ELR (cell line): ENCODE measurements around the gene PTPRQ.

Source experiments
- DNase-seq: peaks from one replicate; pipeline ENCODE4 v3.0.0-alpha.2; 2015; ENCODE audit warnings: low read depth

Gene PTPRQ

DNA sequence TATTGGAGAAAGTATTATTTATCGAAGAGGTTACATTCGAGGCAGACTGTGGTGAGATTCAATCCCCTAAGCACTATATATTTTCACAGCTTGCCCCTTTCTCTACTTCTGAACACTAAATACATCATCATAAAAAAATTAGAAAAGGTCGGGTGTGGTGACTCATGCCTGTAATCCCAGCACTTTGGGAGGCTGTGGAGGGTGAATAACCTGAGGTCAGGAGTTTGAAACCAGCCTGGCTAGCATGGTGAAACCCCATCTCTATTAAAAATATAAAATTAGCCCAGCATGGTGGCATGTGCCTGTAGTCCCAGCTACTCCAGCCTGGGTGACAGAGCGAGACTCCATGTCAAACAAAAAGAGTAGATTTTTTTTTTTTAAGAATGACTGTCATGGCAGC is 192.8 kb downstream of the PTPRQ start:
- peak; percentile 40 for DNase-seq

DNA sequence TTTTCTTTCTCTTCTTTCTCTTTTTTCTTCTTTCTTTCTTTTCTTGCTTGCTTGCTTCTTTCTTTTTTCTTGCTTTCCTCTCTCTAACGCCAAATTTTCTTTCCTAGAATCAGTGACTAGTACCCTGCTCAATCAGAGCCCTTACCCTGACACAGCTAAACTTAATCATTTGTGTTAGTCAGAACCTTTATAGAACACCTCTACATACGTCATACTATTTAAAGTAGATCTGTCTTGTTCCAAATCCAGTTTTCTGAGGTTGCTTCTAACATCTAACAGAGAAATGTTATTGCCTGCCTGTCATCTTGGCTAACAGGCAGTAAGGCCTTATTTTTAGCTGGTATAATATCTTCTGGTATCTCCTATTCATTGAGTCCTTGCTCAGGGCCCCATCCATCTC is 197.9 kb downstream of the PTPRQ start:
- no peak for DNase-seq

DNA sequence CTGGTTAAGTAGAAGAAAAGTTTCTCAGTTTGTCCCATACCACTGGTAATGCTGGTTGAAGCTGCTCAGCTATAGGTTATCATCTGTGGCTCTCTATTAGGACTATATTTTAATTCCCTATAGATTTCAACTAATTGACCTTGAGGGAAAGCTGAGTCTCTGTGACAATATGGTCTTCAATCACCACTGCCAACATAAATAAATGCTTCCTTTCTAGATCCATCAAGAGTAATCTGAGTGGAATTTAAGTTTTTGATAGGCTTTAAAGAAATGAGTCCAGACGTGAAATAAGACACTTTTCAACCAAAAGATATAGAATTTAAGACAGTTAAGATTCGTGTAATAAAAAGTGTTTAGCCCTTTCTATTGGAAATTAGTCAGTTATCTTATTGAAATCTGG is 199.9 kb downstream of the PTPRQ start:
- no peak for DNase-seq

DNA sequence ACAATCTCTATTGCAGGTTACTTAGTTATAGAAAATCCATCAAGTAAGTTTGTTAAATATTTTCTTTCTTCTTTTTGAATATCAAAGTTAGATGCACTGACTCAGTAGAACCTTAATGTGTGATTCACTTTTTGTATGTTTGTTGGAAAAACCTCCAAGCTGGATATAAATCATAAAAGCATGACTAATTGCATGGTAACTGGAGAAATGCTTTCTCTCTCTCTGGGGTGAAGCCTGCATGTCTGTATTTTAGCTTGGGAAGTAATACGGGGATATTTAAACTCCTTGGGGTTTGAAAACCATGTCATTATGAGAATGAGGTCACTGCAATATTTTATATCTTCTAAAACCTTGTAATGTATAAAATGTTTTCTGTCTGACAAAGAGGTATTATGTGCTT is 204.8 kb downstream of the PTPRQ start:
- peak; percentile 90 for DNase-seq

GRCh38 chr12:80655751-80656150 is 211.7 kb downstream of the PTPRQ start:
- DNase-seq = no peak

GRCh38 chr12:80659512-80660063 is 215.6 kb downstream of the PTPRQ start:
- no peak for DNase-seq

DNA sequence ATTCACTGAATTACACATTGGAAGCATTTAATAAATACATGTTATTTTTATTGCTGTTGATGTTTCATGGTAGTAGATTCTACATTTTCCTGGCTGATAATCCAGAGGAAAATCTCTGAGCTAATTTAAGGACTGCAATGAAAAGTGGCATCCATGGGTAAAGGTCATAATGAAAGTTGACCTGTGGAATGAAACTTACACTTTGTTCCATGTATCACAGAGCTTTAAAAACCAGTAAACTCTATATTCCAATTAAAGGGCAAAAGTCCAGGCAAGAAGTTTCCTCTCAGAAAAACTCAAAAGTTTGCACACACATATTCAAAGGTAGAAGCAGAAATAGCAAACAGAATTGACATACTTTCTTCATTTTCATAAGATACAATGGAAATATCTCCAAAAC is 218.6 kb downstream of the PTPRQ start:
- DNase-seq = no peak

- DNase-seq = no peak
Observed at GRCh38 chr12:80670214-80670613, 226.2 kb downstream of the PTPRQ start.

DNA sequence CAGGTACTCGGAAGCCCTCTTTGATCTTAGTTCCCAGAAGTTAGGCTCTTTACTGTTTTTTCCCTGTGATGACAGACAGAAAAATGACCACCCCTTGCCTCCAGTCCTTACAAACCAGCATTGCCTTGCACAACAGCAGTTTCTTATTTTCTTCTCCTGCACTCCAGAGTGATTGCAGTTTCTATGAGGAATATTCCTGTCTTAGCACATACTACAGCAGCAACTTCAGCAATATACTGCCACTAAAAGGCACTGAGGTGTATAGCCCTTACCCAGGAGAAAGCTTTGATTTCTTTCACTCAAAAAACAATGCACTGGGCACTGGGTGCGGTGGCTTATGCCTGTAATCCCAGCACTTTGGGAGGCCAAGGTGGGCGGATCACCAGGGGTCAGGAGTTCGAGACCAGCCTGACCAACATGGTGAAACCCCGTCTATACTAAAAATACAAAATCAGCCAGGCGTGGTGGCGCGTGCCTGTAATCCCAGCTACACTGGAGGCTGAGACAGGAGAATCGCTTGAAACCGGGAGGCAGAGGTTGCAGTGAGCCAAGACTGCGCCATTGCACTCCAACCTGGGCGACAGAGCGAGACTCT is 232.1 kb downstream of the PTPRQ start:
- DNase-seq = peak; percentile 3

DNA sequence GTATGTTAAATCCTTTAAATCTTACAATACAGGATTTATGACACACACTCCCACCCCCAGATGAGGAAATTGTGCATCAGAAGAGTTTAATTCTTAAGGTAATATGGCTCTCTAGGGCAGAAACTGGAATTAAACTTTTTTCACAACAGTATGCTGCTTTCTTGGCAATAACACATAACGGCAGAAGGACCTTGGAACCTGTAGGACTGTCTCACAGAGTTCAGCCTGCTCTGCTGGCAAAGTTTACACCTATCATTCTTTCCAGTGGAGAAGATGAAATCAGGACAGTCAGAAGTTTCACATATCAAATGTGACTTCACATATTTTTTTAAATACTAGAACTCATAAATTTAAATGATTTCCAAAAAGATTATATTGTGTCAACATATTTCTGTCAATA is 232.8 kb downstream of the PTPRQ start:
- no peak for DNase-seq

DNA sequence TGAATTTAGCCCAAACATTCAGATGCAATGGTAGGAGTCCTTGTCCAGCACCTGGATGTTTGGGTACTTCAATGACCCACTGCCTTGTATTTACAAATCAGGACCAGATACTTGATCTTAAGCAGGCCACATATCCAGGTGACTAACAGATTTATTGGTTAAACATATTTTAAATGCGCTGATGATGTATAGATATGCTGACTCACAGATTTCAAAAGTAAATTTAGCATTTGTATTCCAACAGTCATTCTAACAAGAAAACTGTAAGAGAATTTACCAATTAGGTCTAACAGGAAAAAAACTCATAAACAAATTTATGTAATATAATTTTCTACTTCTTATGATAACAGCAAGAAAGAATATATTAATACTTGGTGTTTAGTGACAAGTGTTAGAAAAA is 234.0 kb downstream of the PTPRQ start:
- DNase-seq = no peak

DNA sequence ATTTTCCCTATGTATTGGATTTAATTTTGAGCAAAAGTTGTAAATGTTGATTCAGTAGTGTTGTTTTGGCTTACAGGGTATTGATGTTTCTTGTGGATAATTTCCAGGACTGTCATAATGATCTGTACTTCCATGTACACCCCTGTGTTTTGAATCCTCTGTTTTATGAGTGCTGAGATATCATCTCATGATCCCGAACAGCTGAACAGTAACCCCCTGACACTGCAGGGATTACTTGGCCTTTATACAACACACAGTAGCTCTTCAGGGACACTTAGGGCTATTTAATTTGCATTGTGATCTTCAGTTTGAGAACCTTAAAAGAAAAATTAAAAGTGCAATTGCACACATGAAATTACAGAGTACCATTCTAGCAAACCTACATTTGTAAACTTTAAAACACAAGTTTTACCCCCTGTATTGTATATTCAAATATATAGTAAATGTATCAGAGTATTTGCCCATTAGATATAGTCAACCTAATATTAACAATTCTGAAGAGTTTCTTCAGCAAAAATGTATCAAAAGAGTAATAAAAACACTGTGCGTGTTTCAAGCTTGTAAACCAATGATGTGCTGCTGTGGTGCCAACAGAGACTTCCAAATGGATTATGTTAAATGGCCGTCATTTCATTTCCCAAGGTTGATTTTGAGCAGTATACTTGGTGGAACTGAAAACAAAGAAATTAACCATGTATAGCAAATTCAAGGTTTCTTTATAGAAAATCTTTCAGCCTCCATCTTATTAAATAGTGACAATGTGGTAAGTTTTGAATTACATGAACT is 235.5 kb downstream of the PTPRQ start:
- DNase-seq = no peak

DNA sequence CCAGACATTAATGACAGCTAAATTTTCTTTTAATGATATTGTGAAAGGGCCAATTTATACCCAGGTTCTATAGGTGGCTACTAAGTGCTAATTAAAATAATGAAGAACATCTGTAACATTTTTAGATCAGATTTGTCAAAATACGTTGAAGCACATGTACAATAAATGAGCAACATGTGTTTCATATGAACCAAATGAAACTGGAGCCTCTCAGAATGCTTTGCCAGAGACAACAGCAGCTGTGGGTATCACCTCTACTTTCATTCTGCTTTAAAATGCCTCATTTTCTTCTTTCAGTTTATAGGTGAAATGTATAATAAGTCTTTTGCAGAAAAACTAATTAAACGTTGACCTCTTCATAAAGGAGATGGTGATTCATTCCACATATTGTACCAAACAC is 237.3 kb downstream of the PTPRQ start:
- no peak for DNase-seq

DNA sequence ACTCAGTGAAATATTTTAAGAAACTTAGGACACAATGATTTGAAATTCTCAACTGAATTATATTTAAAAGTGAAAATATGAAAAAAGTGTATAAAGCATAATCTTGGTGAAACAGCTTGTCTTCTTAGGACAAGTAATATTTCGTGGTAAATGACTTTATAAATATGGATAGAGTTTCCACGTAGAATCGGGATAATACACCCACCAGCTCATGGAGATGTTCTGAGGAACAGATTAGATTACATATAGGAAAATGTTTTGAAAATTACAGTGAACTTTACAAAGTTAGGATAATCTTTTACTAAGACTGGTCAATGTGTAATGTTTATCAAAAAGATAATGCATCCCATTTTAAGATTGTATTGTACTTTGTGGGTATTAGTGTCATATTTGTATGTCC is 237.8 kb downstream of the PTPRQ start:
- DNase-seq = no peak

GRCh38 chr12:80684077-80684495 is 240.1 kb downstream of the PTPRQ start:
- DNase-seq = no peak

DNA sequence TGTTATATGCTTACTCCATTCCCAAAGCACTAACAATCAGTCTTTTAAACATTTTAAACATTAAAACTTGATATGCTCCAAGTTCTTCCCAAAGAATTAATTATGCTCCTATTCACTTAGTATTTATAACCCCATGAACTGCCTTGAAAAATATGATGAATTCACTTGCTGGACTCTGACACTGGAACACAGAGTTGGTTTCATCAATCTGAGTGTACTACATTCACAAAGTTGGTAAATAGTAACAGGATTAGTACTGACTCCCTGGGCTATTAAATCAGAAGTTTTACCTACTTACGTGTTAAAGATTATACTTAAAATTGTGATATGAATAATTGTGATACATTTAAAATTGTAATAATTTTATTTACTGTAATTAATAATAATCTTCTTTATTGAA is 246.1 kb downstream of the PTPRQ start:
- no peak for DNase-seq

- DNase-seq = no peak
Observed at GRCh38 chr12:80690513-80690912, 246.5 kb downstream of the PTPRQ start.

- no peak for DNase-seq
Observed at GRCh38 chr12:80692114-80692513, 248.1 kb downstream of the PTPRQ start.

DNA sequence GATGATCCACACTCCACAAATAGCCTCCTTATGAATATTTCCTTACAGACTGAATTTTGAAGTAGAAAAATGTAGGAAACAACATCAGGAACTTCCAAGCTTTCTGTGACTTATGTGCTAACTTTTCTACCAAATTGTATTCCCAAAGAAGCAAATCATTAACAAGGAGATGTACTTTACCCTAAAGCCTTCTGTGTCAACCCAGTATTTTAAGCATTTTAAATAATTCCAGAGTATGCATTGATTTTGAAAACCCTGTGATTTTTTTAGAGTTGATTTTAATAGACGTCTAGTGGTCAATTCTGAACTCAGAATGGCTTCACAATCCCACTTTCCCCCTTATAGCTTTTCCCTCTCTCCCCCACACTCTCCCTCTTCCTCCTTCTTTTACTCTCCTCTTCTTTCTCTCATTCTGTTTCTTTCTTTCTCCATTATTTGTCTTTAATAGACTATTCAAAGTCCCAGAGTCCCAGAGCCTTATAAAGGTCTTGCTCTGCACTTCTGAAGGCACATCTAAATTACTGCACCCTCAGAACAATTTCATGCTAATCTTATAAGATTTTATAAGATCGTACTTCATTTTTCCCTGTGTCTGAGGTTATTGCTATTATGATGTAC is 253.3 kb downstream of the PTPRQ start:
- DNase-seq = no peak

- DNase-seq = no peak
Observed at GRCh38 chr12:80698256-80698655, 254.2 kb downstream of the PTPRQ start.

DNA sequence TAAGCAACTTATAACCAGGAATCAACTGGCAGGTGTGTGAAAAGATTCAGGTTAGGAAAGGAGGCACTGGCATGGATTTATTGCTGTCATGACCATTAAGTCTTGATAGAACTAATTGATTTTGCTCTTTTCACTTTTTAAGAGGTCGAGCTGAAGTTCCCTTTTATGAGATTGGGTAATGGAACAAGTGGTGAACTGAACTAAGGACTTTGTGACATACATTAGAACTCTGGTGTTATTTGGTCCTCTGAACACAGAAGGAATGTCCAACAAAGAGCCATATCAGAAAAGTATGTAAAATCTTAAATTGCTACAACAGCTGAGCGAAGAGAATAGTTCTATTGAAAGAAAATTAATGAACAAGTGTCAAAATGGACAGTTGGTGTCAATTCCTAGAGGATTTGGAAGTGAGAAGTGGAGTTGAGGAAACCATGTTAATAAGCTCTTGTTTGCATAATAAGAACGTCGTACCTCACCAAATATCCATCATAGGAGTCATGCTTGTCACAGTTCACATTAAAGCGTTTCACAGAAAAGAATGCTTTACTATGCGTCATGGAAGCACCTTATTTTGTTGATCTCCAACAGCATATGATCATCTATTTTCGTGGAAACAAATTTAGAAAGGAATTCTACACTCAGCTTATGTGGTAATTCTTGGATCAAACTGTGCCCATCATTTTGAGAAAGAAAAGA is 255.0 kb downstream of the PTPRQ start:
- DNase-seq = no peak

- no peak for DNase-seq
Observed at GRCh38 chr12:80700327-80700726, 256.3 kb downstream of the PTPRQ start.

- DNase-seq = no peak
Observed at GRCh38 chr12:80701388-80701787, 257.4 kb downstream of the PTPRQ start.
